ENCODE measurements around the gene SLC8A1.

The SLC8A1 gene

GRCh38 chr2:40048506-40048905, 403.4 kb downstream of the SLC8A1 start:
- no peak for TF ChIP-seq CTCF (IDR thresholded peaks at IDR 0.05; ENCODE audit: low read depth, low read length)
- DNase-seq (ENCODE audit: extremely low read depth, low read depth): no peak

- no peak for TF ChIP-seq CTCF (IDR thresholded peaks at IDR 0.05; ENCODE audit: low read depth, low read length)
- DNase-seq (ENCODE audit: extremely low read depth, low read depth): no peak
Measured at GRCh38 chr2:40047406-40047805, 404.5 kb downstream of the SLC8A1 start.

All from AG09319 (cell line).